Aortic smooth muscle cell (primary cell): Measurements from ENCODE around the gene LRFN4. TPM values are rescaled to one million over a fixed set of nuclear protein-coding genes. Genes with fewer than 3 reads are reported as not detected.

Experiments used
- total RNA-seq: library from RNA; depleted of rRNA; stranded (reverse); fragments of >200 nt; gene quantifications from 2 replicates; pipeline ENCODE4 v1.2.3, GENCODE V29; 2014

The LRFN4 gene
- total RNA-seq, result 13.1 and 20.1 TPM in 2 replicates

GRCh38 chr11:66856496-66857233 is at the start of gene LRFN4:
Gene LRFN4 (plus strand): TSS chr11:66857064. CDS start chr11:66857745, 681 bp downstream.

GRCh38 chr11:66842896-66843775 is 13.7 kb upstream of the LRFN4 start, which contains the start of gene RCE1:
Gene RCE1 (plus strand): TSS chr11:66843441. CDS start chr11:66843456, 15 bp downstream.

Other genes with a start within 250 kb of the LRFN4 start
- gene RBM14, start 240.4 kb upstream of the LRFN4 start, total RNA-seq, result 21.4 and 24.4 TPM in 2 replicates
- gene RBM4, start 218.4 kb upstream of the LRFN4 start, total RNA-seq, result 110 and 124 TPM in 2 replicates
- gene RBM4B, start 179.2 kb upstream of the LRFN4 start, total RNA-seq, result 25.1 and 28.4 TPM in 2 replicates
- 1.2 and 3.2 TPM in 2 replicates for gene SPTBN2, start 127.8 kb upstream of the LRFN4 start, total RNA-seq
- gene RCE1, start 13.6 kb upstream of the LRFN4 start, total RNA-seq, result 8.9 and 9.5 TPM in 2 replicates
- 14.1 and 25.1 TPM in 2 replicates for gene PC, start 101.3 kb downstream of the LRFN4 start, total RNA-seq
- not detected in 2 replicates for gene C11orf86, start 118.2 kb downstream of the LRFN4 start, total RNA-seq
- 0.25 and 1.6 TPM in 2 replicates for gene SYT12, start 166.1 kb downstream of the LRFN4 start, total RNA-seq
- 9.1 and 16.8 TPM in 2 replicates for gene RHOD, start 199.8 kb downstream of the LRFN4 start, total RNA-seq